ENCODE results near the gene CCNY. TPM values are rescaled to one million over a fixed set of nuclear protein-coding genes. Genes with fewer than 3 reads are reported as not detected.

Gene CCNY
- total RNA-seq, 4 donors from 2014 or later: 23.9 to 68.1 (median 39.5) TPM

DNA sequence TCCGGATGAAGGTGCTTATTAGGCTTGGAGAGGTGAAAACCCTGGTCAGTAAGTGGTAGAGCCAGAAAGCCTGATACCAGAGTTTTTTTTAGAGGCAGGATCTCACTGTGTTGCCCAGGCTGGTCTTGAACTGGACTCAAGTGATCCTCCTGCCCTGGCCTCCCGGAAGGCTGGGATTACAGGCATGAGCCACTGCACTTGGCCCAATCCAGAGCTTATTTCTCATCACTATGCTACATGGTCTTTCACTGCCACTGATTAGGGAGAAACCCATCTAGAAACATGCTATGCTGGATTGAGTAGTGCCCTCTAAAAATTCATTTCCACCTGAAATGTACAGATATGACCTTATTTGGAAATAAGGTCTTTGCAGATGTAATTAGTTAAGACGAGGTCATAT, 240.4 kb downstream of the CCNY start:
- Histone ChIP-seq H3K27me3 (peaks cover 0 to 5% (median 0%) of the 10 kb centered on the region in 3 donors), H3K9me3 (no peaks in the 10 kb centered on the region), H3K4me1 (peaks cover 0 to 10% of the 10 kb centered on the region in 2 donors), H3K4me3 (no peak overlapping the region), H3K27ac (no peak overlapping the region), H3K36me3 (no peaks in the 10 kb centered on the region)
- in situ Hi-C loops (cut with MboI; ENCODE audit: low sequenced_read_pairs in 4 of 4): loop anchor here in 1 of 4 donors (25.0 kb wide), 1 partner anchor 339 kb away; no protein-coding TSS in a partner anchor
- DNase-seq (no peak), ATAC-seq (no peak)
- TF ChIP-seq CTCF (IDR thresholded peaks at IDR 0.05 in 4 of 5, conservative IDR thresholded peaks at IDR 0.05 in 1 of 5) (no peak), POLR2A (IDR thresholded peaks at IDR 0.05) (no peak)
- intact Hi-C loops (cut with DNase I; ENCODE audit: low total_unique reads): no loop called here

GRCh38 chr10:35577926-35578617, 241.8 kb downstream of the CCNY start:
- ATAC-seq (peak in 1 of 2 donors; percentile 8), DNase-seq (no peak)
- peaks cover 0 to 5% (median 0%) of the 10 kb centered on the region in 3 donors for H3K27me3 ChIP-seq
- TF ChIP-seq POLR2A (IDR thresholded peaks at IDR 0.05) (no peak), CTCF (IDR thresholded peaks at IDR 0.05 in 4 of 5, conservative IDR thresholded peaks at IDR 0.05 in 1 of 5) (no peak)
- H3K4me3 ChIP-seq: no peak overlapping the region
- H3K4me1 ChIP-seq: peaks cover 0 to 10% of the 10 kb centered on the region in 2 donors
- no peak overlapping the region for H3K27ac ChIP-seq
- H3K9me3 ChIP-seq: no peaks in the 10 kb centered on the region
- intact Hi-C loops (cut with DNase I; ENCODE audit: low total_unique reads) (no loop called here), in situ Hi-C loops (cut with MboI; ENCODE audit: low sequenced_read_pairs in 4 of 4) (loop anchor here in 1 of 4 donors (25.0 kb wide), 1 partner anchor 341 kb away; no protein-coding TSS in a partner anchor)
- H3K36me3 ChIP-seq: no peaks in the 10 kb centered on the region

DNA sequence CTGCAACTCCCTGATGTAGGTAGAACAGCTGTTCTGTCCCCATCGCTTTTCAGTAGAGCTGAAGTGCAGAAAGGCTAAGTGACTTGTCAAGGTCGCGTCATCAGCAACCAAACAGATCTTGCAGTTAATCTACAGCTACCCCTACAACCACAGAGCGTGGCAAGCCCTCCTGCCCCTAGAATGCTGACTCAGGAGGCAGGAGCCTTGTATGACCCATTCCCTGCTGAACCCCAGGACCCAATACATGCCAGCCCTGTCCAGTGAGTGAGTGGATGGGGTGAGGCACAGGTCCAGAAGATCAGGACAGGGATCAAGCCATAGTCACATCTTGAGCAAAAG, 242.3 kb downstream of the CCNY start:
- TF ChIP-seq CTCF (IDR thresholded peaks at IDR 0.05 in 4 of 5, conservative IDR thresholded peaks at IDR 0.05 in 1 of 5): no peak
- no peak for TF ChIP-seq POLR2A (IDR thresholded peaks at IDR 0.05)
- intact Hi-C loops (cut with DNase I; ENCODE audit: low total_unique reads): no loop called here
- H3K27me3 ChIP-seq: peaks cover 0 to 5% (median 0%) of the 10 kb centered on the region in 3 donors
- ATAC-seq: peak in 1 of 2 donors; percentile 21
- H3K4me1 ChIP-seq: peaks cover 0 to 10% of the 10 kb centered on the region in 2 donors
- no peak for DNase-seq
- no peak overlapping the region for H3K27ac ChIP-seq
- H3K4me3 ChIP-seq: no peak overlapping the region
- no peaks in the 10 kb centered on the region for H3K36me3 ChIP-seq
- H3K9me3 ChIP-seq: no peaks in the 10 kb centered on the region
- in situ Hi-C loops (cut with MboI; ENCODE audit: low sequenced_read_pairs in 4 of 4): loop anchor here in 1 of 4 donors (25.0 kb wide), 1 partner anchor 341 kb away; no protein-coding TSS in a partner anchor

GRCh38 chr10:35579116-35579515, 242.8 kb downstream of the CCNY start:
- H3K27me3 ChIP-seq: peaks cover 0 to 5% (median 0%) of the 10 kb centered on the region in 3 donors
- H3K27ac ChIP-seq: no peak overlapping the region
- in situ Hi-C loops (cut with MboI; ENCODE audit: low sequenced_read_pairs in 4 of 4): loop anchor here in 1 of 4 donors (25.0 kb wide), 1 partner anchor 342 kb away; no protein-coding TSS in a partner anchor
- no peaks in the 10 kb centered on the region for H3K36me3 ChIP-seq
- DNase-seq (no peak), ATAC-seq (no peak)
- peaks cover 0 to 10% of the 10 kb centered on the region in 2 donors for H3K4me1 ChIP-seq
- no peak overlapping the region for H3K4me3 ChIP-seq
- H3K9me3 ChIP-seq: no peaks in the 10 kb centered on the region
- intact Hi-C loops (cut with DNase I; ENCODE audit: low total_unique reads): no loop called here
- TF ChIP-seq POLR2A (IDR thresholded peaks at IDR 0.05) (no peak), CTCF (IDR thresholded peaks at IDR 0.05 in 4 of 5, conservative IDR thresholded peaks at IDR 0.05 in 1 of 5) (no peak)
